Amygdala (tissue), 56 donors: ENCODE data around the gene PRKCQ.
A peak's percentile ranks its signal among the peaks of the same experiment; 100 is the strongest.
"Not testable (repeated sequence)": the region's sequence is repeated elsewhere in the genome, so short reads cannot be mapped to it uniquely, and the experiment has no call there.

Experiments
- DNase-seq, 56 donors: peaks; one replicate each; lab custom pipeline; 2025; lab: John Stamatoyannopoulos, UW

Gene PRKCQ

GRCh38 chr10:6396226-6396625, 183.8 kb downstream of the PRKCQ start:
- no peak for DNase-seq

- no peak for DNase-seq
Measured at GRCh38 chr10:6395606-6396005, 184.5 kb downstream of the PRKCQ start.

DNA sequence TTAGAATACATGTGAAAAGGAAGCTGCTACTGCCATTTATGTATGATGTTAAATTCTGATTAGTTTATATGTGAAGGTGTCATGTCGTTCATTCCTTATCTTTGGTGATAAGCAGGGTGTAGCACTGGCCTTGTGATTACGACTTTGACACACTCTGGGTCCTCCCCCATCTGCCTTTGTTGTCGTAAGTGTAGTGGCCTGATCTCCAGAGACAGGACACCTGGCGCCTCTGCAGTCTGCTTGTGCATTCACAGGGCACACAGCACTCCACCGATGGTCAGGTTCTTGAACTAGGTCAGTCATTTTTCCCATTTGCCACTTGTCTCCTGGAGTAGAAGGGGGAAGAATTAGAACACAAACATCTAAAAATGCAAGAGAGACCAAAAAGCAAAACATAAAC, 186.0 kb downstream of the PRKCQ start:
- no peak for DNase-seq

DNA sequence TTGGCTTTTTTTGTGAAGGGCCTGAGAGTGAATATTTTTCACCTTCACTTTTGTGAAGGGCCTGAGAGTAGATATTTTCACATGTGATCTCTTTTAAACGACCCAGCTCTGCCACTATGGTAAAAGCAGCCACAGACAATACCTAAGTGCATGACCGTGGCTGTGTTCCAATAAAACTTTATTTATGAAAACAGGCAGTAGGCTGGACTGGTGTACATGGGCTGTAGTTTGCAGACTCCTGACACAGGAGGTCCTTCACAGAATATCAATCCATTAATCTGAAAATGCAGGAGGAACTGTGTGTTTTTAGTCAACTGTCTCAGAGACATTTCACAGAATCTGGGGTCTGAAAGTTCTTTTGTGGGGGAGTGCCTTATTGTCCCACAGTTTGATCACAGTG, 186.9 kb downstream of the PRKCQ start:
- no peak for DNase-seq

DNA sequence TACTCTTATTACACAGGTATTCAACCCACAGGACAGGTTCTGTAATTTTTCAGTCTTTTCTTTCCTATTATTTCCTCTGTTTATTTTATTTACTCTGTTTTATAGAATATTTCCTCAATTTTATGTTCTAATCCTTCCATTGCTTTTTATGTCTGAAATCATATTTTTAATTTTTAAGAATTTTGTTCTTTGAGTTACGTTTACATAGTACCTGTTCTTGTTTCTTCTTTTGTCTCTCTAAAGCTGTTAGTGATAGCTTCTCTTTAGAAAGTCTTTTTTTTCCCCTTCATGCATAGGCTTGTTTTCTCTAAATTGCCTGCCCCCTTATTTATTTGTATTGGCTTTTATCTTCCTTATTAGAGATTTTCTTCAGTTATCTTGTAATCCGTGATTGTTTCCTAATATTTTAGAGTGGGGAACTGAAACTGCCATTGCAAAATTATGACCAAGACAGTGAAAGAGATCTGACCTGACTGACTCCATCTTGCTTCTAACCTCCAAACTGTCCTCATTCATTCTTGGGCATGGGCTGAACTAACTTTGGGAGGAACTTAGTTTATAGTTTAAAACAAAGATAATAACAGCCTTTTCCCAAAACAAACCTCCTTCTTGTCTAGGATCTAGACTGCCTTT, 189.7 kb downstream of the PRKCQ start:
- DNase-seq, result no peak

- DNase-seq, result no peak
Measured at GRCh38 chr10:6388261-6388893, 191.7 kb downstream of the PRKCQ start.

- DNase-seq, result no peak
Measured at GRCh38 chr10:6386960-6387359, 193.1 kb downstream of the PRKCQ start.

GRCh38 chr10:6386346-6386745, 193.7 kb downstream of the PRKCQ start:
- DNase-seq, result peak in 12 of 56 donors; percentile 8 to 43 (median 17)

DNA sequence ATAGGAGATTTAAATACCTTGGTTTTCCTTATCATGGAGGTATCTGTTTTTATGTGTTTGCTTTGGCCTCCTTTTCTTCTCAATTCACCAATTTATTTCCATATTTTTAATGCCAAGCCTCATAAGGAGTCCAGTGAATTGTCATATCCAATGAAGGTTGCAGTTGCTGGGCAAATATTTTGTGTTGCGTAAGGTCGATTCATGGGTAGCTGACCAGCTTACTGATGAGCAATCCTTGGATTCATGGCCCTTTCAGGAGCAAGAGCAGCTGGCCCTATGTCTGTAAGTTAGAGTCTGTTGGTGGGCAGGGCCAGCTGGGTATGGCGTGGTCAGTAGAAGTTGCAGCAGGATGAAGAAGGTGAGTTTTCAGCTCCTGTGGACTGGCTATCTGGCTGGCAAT, 194.4 kb downstream of the PRKCQ start:
- DNase-seq, result no peak

DNA sequence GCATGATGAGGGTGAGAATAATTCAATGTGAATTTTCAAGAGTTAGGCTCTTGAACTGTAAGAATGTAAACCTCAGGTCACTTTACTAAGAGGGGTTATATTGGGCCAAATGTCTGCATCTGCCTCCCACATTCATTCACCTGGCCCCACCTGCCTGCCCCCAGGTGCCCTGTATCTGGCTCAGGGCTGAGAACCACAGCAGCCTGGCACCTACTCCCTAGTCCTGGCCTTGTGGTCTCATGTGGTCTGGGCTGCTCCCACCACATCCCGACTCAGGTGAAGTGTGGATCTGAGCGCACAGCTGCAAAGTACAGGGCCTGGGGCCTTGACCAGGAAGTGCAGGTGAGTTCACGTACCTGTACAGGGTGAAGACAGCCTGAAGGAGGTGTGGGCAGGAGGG, 195.2 kb downstream of the PRKCQ start:
- no peak for DNase-seq

GRCh38 chr10:6384031-6384430, 196.0 kb downstream of the PRKCQ start:
- DNase-seq, result no peak

DNA sequence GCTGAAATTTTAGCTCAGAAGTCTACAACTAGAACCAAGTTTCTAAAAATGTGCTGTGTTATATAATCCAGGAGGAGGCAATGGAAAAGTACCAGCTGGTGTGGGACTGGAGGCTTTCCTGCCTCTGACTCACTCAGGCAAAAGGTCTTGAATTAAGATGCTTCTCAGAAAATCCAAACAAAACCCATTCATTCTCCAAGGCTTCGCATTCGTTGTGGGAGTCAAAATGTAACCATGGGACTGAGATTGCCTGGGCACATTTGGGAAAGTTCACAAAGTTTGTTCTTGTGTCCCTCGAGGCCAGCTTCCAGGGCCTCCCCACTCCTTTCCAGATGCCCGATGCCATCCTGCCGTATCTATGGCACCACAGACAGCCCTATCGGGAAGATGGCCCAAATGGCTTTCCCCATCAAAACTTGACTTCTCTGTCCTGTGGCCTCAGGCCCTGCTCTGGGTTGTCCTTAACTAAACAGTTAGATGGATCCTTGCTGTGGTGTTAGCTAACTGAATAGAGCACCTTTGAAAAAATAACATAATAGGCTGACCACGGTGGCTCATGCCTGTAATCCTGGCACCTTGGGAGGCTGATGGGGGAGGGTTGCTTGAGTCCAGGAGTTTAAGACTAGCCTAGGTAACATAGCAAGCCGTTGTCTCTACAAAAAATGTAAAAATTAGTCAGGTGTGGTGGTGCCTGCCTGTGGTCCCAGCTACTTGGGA, 196.8 kb downstream of the PRKCQ start:
- DNase-seq, result peak in 31 of 56 donors; percentile 13 to 80 (median 46)

- peak in 13 of 56 donors; percentile 11 to 64 (median 32) for DNase-seq
Measured at GRCh38 chr10:6382081-6382480, 198.0 kb downstream of the PRKCQ start.

- DNase-seq, result not testable (repeated sequence)
Measured at GRCh38 chr10:6380478-6380877, 199.6 kb downstream of the PRKCQ start.

GRCh38 chr10:6379015-6379776, 200.9 kb downstream of the PRKCQ start:
- no peak for DNase-seq
